Measurements from ENCODE around the gene TMTC4. TPM values are rescaled to one million over a fixed set of nuclear protein-coding genes. Genes with fewer than 3 reads are reported as not detected.
"Not testable (repeated sequence)": the region's sequence is repeated elsewhere in the genome, so short reads cannot be mapped to it uniquely, and the experiment has no call there.

The TMTC4 gene
- total RNA-seq, 6 experiments from 2014 or later: 4.9 to 9.0 (median 8.0) TPM

DNA sequence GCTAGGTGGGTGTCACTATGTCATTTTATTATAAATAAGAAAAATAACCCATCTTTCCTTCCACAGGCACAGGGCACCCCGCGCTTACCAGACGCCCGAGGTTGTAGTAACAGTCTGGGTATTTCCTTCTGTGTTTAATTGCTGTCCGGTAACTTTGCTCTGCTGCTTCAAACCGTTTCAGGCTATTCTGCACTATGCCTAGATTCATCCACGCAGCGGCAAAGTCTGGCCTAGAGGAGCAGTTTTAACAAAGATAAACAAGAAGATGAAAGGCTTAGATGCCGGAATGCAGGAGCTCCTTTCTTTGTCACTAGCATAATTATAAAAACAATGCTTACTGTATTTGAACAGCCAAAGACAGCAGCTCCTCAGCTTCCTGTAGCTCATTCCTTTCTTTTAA lies 49.1 kb downstream of the TMTC4 start:
- no peaks in the 10 kb centered on the region for H3K9me3 Mint-ChIP-seq
- H3K4me3 Mint-ChIP-seq: no peak overlapping the region
- TF ChIP-seq, protein P1, sequence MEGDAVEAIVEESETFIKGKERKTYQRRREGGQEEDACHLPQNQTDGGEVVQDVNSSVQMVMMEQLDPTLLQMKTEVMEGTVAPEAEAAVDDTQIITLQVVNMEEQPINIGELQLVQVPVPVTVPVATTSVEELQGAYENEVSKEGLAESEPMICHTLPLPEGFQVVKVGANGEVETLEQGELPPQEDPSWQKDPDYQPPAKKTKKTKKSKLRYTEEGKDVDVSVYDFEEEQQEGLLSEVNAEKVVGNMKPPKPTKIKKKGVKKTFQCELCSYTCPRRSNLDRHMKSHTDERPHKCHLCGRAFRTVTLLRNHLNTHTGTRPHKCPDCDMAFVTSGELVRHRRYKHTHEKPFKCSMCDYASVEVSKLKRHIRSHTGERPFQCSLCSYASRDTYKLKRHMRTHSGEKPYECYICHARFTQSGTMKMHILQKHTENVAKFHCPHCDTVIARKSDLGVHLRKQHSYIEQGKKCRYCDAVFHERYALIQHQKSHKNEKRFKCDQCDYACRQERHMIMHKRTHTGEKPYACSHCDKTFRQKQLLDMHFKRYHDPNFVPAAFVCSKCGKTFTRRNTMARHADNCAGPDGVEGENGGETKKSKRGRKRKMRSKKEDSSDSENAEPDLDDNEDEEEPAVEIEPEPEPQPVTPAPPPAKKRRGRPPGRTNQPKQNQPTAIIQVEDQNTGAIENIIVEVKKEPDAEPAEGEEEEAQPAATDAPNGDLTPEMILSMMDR (IDR thresholded peaks at IDR 0.05): no peak
- no peak overlapping the region for H3K27ac Mint-ChIP-seq
- no peaks in the 10 kb centered on the region; the same call in 1 of the 2 replicates for H3K36me3 Mint-ChIP-seq (ENCODE audit: low read depth)
- peaks cover 14% of the 10 kb centered on the region for H3K4me1 Mint-ChIP-seq (ENCODE audit: low read depth)
- no peak for DNase-seq
- H3K27me3 Mint-ChIP-seq (ENCODE audit: insufficient read depth): no peaks in the 10 kb centered on the region

DNA sequence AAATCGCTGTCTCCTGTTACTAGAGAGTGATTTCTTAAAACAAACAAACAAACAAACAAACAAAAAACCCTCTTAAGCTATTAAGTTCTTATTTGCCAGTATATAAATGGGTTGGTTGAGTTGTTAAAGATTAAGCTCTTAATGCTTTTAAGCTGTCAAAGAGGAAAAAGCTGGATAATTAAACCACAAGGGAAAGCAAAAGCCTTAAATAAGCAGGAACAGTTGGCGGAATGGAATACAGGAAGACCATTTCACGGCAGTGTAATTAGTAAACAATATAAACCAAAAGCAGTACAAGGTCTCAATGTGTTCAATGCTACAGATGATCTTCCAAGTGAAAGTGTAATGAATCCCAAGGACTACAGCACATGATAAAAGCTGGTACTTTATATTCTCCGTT lies 53.8 kb downstream of the TMTC4 start:
- no peak overlapping the region for H3K4me3 Mint-ChIP-seq
- TF ChIP-seq, protein P1 (IDR thresholded peaks at IDR 0.05): no peak
- H3K4me1 Mint-ChIP-seq (ENCODE audit: low read depth): peaks cover 11% of the 10 kb centered on the region
- no peak overlapping the region for H3K27ac Mint-ChIP-seq
- no peak for DNase-seq
- no peaks in the 10 kb centered on the region for H3K27me3 Mint-ChIP-seq (ENCODE audit: insufficient read depth)
- H3K36me3 Mint-ChIP-seq (ENCODE audit: low read depth): no peaks in the 10 kb centered on the region
- H3K9me3 Mint-ChIP-seq: no peaks in the 10 kb centered on the region

DNA sequence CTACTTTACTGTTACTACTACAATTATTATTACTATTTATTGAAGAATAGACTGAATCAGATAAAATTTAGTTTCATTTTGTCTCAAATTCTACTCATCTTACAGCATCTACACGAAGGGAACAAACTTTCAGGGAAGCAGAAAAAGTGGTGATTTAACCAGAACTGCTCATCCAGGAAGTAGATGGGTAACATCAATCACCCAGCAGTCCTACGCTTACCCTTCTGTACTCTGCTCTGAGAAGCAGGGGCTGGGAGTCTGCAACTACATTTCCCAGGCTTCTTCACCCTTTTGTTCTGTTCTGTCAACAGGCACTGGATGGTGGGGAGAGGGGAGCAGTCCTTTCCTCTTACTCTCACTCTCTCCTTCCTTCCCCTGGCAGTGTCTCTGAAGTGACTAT lies 54.7 kb downstream of the TMTC4 start:
- TF ChIP-seq, protein P1 (IDR thresholded peaks at IDR 0.05): no peak
- no peak overlapping the region for H3K27ac Mint-ChIP-seq
- H3K9me3 Mint-ChIP-seq: no peaks in the 10 kb centered on the region
- peaks cover 3% of the 10 kb centered on the region; the same call in 1 of the 2 replicates for H3K4me1 Mint-ChIP-seq (ENCODE audit: low read depth)
- no peak for DNase-seq
- H3K36me3 Mint-ChIP-seq (ENCODE audit: low read depth): no peaks in the 10 kb centered on the region
- no peaks in the 10 kb centered on the region for H3K27me3 Mint-ChIP-seq (ENCODE audit: insufficient read depth)
- H3K4me3 Mint-ChIP-seq: no peak overlapping the region

DNA sequence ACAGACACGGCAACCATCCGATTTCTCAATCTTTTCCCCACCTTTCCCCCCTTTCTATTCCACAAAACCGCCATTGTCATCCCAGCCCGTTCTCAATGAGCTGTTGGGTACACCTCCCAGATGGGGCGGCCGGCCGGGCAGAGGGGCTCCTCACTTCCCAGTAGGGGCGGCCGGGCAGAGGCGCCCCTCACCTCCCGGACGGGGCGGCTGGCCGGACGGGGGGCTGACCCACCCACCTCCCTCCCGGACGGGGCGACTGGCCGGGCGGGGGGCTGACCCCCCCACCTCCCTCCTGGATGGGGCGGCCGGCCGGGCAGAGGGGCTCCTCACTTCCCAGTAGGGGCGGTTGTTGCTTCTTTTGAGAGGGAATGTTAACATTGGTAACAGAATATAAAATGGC lies 55.7 kb downstream of the TMTC4 start:
- H3K27me3 Mint-ChIP-seq (ENCODE audit: insufficient read depth); H3K27ac Mint-ChIP-seq; DNase-seq; H3K9me3 Mint-ChIP-seq; H3K4me1 Mint-ChIP-seq (ENCODE audit: low read depth); H3K4me3 Mint-ChIP-seq; H3K36me3 Mint-ChIP-seq (ENCODE audit: low read depth): not testable (repeated sequence)

DNA sequence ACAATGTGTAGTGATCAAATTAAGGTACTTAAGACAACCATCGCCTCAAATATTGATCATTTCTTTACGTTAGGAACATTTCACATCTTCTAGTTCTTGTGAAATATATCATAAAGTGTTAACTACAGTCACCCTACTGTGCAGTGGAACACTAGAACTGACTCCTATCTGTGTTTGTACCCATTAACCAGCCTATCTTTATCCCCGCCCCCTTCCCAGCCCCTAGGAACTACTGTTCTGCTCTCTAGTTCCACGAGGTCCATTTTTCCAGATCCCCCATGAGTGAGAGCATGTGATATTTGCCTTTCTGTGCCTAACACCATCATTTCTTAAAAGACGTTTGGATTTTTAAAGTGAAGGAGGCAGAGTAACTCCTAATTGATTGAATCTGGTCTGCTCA lies 61.6 kb downstream of the TMTC4 start:
- Mint-ChIP-seq H3K4me1 (ENCODE audit: low read depth) (no peaks in the 10 kb centered on the region), H3K27me3 (ENCODE audit: insufficient read depth) (peaks cover 2% of the 10 kb centered on the region; the same call in 1 of the 2 replicates), H3K4me3 (no peak overlapping the region), H3K36me3 (ENCODE audit: low read depth) (no peaks in the 10 kb centered on the region), H3K9me3 (no peaks in the 10 kb centered on the region), H3K27ac (no peak overlapping the region)
- TF ChIP-seq, protein P1 (IDR thresholded peaks at IDR 0.05): no peak
- DNase-seq: no peak

DNA sequence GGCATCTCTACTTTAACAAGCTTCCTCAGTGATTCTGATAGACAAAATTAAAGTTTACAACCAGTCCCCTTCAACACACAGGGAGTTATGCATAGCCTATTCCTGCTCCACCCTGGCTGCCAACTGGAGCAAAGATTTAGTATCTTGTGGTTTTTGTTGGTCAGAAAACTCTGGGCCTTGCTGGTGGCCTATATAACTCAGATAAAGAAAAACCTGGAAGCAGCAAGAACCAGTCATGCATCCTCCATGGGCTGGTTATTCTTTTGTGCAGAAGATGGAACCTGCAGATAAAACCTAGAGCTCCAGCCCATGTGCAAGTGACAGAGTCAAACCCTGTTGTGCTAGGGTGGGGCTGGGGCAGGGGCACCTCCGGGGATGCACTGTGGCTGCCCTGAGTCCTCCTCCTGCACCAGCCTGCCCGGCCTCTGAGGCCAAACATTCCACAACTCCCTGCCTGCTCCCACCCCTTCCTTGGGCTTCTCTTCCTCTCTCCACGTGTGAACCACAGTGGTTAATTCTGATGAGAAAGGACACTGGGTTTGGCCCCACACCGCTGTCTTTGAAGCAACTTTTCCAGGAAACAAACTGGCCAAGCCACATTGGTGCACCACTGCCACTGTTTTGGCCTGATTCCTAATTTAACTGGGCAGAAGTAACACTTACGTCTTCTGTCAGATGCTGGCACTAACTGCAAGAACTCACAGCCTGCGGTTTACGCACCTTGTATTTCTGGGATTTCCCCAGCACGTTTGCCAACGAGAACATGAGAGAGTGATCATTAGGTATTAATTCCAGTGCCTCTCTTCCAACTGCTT lies 62.7 kb downstream of the TMTC4 start:
- DNase-seq: no peak
- Mint-ChIP-seq H3K4me3 (no peak overlapping the region), H3K27me3 (ENCODE audit: insufficient read depth) (peaks cover 2% of the 10 kb centered on the region; the same call in 1 of the 2 replicates), H3K27ac (no peak overlapping the region), H3K4me1 (ENCODE audit: low read depth) (no peaks in the 10 kb centered on the region), H3K9me3 (no peaks in the 10 kb centered on the region), H3K36me3 (ENCODE audit: low read depth) (no peaks in the 10 kb centered on the region)
- TF ChIP-seq, protein P1 (IDR thresholded peaks at IDR 0.05): no peak

Data from HFFc6 (cell line).